GM18499 (cell line): ENCODE results near the gene IFIT3.
"Not testable (repeated sequence)": the region's sequence is repeated elsewhere in the genome, so short reads cannot be mapped to it uniquely, and the experiment has no call there.

ENCODE experiments used
- ATAC-seq: cut with Tn5 transposase; IDR thresholded peaks from one replicate; pipeline ENCODE4 v1.9.1; 2021; ENCODE audit warnings: moderate number of reproducible peaks; ENCODE audit not compliant: insufficient read depth, unreplicated experiment

Gene IFIT3, protein sequence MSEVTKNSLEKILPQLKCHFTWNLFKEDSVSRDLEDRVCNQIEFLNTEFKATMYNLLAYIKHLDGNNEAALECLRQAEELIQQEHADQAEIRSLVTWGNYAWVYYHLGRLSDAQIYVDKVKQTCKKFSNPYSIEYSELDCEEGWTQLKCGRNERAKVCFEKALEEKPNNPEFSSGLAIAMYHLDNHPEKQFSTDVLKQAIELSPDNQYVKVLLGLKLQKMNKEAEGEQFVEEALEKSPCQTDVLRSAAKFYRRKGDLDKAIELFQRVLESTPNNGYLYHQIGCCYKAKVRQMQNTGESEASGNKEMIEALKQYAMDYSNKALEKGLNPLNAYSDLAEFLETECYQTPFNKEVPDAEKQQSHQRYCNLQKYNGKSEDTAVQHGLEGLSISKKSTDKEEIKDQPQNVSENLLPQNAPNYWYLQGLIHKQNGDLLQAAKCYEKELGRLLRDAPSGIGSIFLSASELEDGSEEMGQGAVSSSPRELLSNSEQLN

DNA sequence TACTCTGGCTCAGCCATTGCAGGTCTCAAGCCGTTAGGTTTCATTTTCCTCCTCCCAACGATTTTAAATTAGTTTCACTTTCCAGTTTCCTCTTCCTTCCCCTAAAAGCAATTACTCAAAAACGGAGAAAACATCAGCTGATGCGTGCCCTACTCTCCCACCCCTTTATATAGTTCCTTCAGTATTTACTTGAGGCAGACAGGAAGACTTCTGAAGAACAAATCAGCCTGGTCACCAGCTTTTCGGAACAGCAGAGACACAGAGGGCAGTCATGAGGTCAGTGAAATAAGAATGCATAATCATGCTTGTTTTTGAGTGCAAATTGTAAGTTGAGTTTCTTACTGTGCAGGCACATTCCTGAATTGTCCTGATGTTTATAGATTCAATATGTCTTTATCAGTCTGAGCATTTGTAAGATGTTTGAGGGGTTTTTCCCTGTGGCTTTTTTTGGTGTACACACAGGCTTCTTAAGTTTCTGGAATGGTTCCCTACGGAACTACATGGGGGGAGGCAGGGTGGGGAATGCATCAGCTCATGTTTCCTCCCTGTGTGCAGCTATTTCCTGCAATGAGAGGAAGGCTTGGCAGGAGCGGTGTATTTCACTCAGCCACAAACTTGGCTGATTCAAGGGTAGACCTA is at the start of gene IFIT3:
Gene IFIT3, plus strand, starts transcription at position 195 of the 639 bp plus-strand sequence. Its CDS starts 77 bp downstream, at position 272.
- ATAC-seq = no peak

GRCh38 chr10:89278034-89278535 is 49.7 kb upstream of the IFIT3 start:
- ATAC-seq = no peak

GRCh38 chr10:89278900-89279392 is 48.9 kb upstream of the IFIT3 start:
- no peak for ATAC-seq

DNA sequence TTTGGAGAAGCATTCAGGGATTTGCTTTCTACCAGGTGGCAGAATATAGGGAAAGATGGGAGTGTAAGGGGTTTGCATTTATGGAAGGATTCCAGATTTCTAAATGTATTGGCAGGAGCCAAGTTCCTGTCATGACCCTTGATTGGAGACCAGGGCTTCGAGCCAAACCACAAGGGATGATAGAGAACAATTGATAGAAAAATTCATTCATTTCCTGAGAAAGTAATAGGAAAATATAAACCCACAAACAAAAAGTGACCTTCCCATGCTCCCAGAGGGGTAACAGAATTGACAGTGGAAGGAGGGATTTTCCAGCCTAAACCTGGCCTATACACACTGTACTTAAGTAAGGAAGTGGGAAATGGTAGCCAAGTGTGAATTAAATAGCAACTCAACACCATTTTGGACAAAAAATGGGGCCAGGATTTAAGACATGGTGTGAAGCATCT is 48.4 kb upstream of the IFIT3 start:
- no peak for ATAC-seq

DNA sequence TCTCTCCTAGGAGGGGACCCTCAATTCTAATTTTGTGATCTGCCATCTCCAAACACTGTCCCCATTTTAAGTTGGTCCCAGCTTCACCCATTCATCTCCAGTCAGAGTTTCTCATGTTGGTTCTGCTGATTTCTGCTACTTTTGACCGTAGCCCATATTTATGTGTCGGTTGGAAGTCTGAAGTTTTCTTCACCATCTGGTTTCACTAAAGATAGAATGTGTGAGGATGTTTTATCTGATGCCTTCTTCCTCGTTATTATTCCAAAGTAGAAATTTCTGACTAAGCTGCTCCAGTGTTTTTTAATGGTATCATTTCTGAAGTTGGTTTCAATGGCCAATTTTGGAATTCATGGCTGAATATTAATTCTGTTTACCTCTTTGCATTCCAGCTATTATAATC is 47.3 kb upstream of the IFIT3 start:
- ATAC-seq = no peak

DNA sequence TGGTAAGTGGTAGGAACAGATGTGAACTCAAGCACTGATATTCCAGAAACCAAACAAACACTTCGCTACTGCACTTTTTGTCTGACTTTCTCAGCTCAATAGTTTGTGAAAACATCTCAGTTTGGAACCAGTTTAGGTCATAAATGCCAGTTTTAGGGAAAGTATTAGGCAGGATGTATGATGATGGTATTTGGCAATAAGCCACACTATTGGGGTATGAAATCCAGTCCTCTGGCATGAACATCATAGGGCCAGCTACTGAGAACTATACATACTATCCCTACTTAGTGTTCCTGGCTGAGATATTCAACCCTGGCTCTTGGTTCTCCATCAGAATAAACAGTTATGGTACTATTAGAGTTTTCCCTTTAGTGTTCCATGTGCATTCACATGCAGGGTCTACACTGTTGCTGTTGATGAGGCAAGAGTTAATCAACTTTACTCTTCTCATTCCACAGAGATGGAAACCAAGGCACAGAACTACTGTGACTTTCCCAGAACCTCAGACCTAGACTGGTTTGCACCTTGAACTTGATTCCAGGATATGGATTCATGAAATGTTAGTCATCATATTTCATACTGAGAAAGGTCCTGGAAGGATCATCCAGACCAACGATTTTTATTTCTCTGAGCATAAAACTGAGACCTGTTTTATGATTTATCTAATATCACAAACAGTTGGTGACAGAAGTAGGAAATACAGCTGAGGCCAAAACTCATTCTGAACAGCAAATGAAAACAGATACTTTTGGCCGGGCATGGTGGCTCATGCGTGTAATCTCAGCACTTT is 46.0 kb upstream of the IFIT3 start:
- ATAC-seq = no peak

DNA sequence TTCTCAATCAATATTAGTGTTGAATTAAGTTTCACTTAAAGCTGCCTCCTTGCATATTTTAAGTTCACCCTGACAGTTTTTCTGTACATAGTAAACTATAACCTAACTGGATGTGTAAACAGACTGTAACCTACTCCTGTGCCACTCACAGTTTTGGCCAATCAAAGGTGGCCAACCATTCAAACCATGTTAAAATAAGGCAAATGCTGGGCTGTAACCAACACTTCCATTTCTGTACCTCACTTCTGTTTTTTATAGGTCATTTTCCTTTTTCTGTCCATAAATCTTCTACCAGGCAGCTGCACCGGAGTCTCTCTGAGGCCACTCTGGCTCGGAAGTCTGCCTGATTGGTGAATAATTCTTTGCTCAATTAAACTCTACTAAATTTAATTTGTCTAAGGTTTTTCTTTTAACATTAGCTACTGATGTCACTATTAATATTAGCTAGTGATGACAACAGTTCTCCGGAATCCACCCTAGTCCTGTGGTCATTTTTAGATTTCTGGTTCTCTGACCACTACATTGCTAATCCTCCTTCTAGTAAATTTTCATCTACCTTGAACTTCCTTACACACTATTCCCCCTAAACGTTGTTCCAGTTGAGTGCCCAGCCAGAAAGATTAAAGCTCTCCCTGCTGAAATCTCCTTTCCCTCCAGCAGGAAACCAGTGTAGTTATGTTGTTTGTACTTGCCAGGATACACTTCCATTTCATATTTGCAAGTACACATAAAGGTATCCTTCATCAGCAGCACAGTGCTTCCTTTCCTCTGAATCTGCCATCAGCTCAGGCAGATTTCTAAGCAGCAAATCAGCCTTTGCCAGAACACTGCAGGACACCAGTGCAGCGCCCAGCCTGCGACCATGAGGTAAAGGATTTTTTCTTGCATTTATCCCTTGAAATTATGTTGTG is 44.5 kb upstream of the IFIT3 start:
- no peak for ATAC-seq

DNA sequence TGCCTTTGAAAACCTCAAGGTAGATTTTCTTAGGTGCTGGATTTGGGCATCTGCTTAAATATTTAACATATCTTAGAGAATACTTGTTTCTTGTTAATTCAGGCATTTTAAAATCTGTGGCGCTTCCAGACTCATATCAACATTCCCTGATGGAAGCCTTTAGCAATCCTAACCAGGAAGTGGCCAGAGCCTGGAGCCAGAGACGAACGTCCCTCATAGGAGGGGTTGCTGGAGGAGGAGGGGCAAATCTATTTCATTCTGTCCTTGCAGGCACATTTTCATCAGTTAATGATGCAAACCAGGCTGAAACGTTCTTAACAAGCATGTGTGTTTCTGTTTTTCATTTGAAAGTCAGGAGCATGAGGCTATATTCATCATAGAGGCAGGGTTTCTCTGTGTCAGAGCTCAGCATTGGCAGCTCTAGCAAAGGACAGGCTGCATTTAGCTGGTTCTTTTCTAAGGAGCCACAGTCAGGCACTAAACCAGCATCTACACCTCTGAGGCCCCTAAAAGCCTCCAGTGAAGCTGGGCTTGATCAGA is 43.8 kb upstream of the IFIT3 start:
- no peak for ATAC-seq

- ATAC-seq = not testable (repeated sequence)
Measured at GRCh38 chr10:89284711-89285110, 43.1 kb upstream of the IFIT3 start.

DNA sequence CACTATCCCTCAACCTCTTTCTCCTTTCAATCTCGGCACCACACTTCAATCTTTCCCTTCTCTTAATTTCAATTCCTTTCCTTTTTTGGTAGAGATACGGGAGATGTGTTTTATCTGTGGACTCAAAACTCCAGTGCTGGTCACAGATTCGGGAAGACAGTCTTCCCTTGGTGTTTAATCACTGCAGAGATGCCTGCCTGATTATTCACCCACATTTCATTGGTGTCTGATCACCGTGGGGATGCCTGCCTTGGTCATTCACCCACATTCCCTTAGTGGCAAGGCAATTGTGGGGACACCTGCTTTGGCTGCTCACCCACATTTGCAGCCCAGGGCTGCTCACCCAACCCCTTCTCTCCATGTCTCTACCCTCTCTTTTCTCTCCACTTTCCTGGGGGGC is 42.5 kb upstream of the IFIT3 start:
- ATAC-seq = not testable (repeated sequence)

DNA sequence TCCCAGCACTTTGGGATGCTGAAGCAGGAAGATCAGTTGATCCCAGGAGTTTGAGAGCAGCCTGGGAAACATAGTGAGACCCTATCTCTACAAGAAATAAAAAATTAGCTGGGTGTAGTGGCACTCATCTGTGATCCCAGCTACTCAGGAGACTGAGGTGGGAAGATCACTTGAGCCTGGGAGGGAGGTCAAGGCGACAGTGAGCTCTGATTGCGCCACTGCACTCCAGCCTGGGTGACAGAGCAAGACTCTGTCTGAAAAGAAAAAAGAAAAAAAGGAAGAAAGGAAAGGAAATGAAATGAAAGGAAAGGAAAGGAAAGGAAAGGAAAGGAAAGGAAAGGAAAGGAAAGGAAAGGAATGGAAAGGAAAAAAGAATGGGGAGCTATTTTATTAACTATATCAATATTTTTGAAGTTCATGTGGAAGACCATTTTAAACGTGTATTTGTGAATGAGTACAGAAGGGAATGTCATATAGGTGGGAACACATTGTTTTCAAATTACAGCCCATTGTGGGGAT is 33.0 kb upstream of the IFIT3 start:
- ATAC-seq = no peak

- no peak for ATAC-seq
Measured at GRCh38 chr10:89295597-89295996, 32.2 kb upstream of the IFIT3 start.

DNA sequence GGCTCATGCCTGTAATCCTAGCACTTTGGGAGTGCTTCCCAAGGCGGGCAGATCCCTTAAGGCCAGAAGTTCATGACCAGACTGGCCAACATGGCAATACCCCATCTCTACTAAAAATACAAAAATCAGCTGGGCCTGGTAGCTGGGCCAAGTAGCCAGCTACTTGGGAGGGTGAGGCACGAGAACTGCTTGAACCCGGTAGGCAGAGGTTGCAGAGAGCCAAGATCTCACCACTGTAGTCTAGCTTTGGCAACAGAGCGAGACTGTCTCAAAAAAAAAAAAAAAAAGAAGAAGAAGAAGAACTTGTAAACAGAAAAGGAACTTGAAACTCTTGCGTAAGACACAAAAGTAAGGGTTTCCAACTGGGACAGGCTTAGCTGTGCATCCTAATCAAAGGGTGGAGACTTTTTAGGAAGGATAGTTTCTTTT is 31.6 kb upstream of the IFIT3 start:
- ATAC-seq = no peak

GRCh38 chr10:89297356-89297755 is 30.4 kb upstream of the IFIT3 start:
- no peak for ATAC-seq

GRCh38 chr10:89297791-89298190 is 30.0 kb upstream of the IFIT3 start:
- ATAC-seq = no peak

GRCh38 chr10:89299031-89299430 is 28.8 kb upstream of the IFIT3 start:
- ATAC-seq = no peak

GRCh38 chr10:89301232-89301631 is 26.6 kb upstream of the IFIT3 start:
- ATAC-seq = no peak

DNA sequence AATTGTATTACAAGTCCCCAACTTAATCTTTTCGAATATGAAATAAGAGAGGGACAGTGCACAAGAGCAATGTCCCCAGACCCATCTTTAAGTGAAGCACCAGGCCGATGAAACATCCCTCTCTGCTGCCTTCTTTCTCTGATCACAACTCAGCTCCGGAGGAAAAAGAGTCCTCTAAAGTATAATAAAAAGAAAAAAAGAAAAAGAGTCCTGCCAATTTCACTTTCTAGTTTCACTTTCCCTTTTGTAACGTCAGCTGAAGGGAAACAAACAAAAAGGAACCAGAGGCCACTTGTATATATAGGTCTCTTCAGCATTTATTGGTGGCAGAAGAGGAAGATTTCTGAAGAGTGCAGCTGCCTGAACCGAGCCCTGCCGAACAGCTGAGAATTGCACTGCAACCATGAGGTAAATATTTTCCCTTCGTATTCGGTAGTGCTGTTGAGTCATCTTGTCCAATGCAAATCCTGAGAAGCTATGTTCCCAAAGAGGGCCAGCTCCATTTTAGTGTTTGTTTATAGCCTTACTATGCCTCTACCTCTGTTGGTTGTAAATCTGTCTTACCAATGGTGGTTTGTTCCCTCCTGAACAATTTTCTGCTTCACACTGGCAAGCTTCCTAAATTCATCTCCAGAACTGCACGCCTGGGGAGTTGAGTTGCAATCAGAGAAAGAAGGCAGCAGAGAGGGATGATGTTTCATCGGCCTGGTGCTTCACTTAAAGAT is 25.9 kb upstream of the IFIT3 start, which contains the start of gene IFIT2:
Gene IFIT2, plus strand, starts transcription at position 326 of the 725 bp plus-strand sequence. Its CDS starts 78 bp downstream, at position 404.
- ATAC-seq = peak; percentile 80
